ENCODE measurements around the gene WWC2.
A peak's percentile ranks its signal among the peaks of the same experiment; 100 is the strongest.

The WWC2 gene

GRCh38 chr4:183256756-183257385, 157.8 kb downstream of the WWC2 start:
- peak; percentile 27 for DNase-seq (ENCODE audit: low read depth)

- DNase-seq (ENCODE audit: low read depth): no peak
Observed at GRCh38 chr4:183257808-183258207, 158.8 kb downstream of the WWC2 start.

- no peak for DNase-seq (ENCODE audit: low read depth)
Observed at GRCh38 chr4:183260491-183261151, 161.6 kb downstream of the WWC2 start.

GRCh38 chr4:183261953-183262775, 163.1 kb downstream of the WWC2 start:
- peak; percentile 71 for DNase-seq (ENCODE audit: low read depth)

- DNase-seq (ENCODE audit: low read depth): no peak
Observed at GRCh38 chr4:183262776-183263100, 163.7 kb downstream of the WWC2 start.

GRCh38 chr4:183263787-183264386, 164.8 kb downstream of the WWC2 start:
- DNase-seq (ENCODE audit: low read depth): no peak

GRCh38 chr4:183264614-183265013, 165.6 kb downstream of the WWC2 start:
- DNase-seq (ENCODE audit: low read depth): no peak

- DNase-seq (ENCODE audit: low read depth): no peak
Observed at GRCh38 chr4:183266371-183266770, 167.3 kb downstream of the WWC2 start.

GRCh38 chr4:183268556-183268955, 169.5 kb downstream of the WWC2 start:
- no peak for DNase-seq (ENCODE audit: low read depth)

GRCh38 chr4:183272384-183272783, 173.3 kb downstream of the WWC2 start:
- no peak for DNase-seq (ENCODE audit: low read depth)

- no peak for DNase-seq (ENCODE audit: low read depth)
Observed at GRCh38 chr4:183276106-183276505, 177.0 kb downstream of the WWC2 start.

GRCh38 chr4:183284258-183284785, 185.3 kb downstream of the WWC2 start:
- no peak for DNase-seq (ENCODE audit: low read depth)

GRCh38 chr4:183284965-183285364, 185.9 kb downstream of the WWC2 start:
- DNase-seq (ENCODE audit: low read depth): no peak

- no peak for DNase-seq (ENCODE audit: low read depth)
Observed at GRCh38 chr4:183285886-183286285, 186.8 kb downstream of the WWC2 start.

GRCh38 chr4:183286590-183287308, 187.7 kb downstream of the WWC2 start:
- no peak for DNase-seq (ENCODE audit: low read depth)

- no peak for DNase-seq (ENCODE audit: low read depth)
Observed at GRCh38 chr4:183287309-183287659, 188.2 kb downstream of the WWC2 start.

GRCh38 chr4:183287677-183288076, 188.6 kb downstream of the WWC2 start:
- no peak for DNase-seq (ENCODE audit: low read depth)

GRCh38 chr4:183288955-183289354, 189.9 kb downstream of the WWC2 start:
- no peak for DNase-seq (ENCODE audit: low read depth)

- no peak for DNase-seq (ENCODE audit: low read depth)
Observed at GRCh38 chr4:183289688-183290087, 190.6 kb downstream of the WWC2 start.

- no peak for DNase-seq (ENCODE audit: low read depth)
Observed at GRCh38 chr4:183291070-183291469, 192.0 kb downstream of the WWC2 start.

GRCh38 chr4:183295711-183296110, 196.7 kb downstream of the WWC2 start:
- no peak for DNase-seq (ENCODE audit: low read depth)

GRCh38 chr4:183297675-183298074, 198.6 kb downstream of the WWC2 start:
- no peak for DNase-seq (ENCODE audit: low read depth)

Data from activated T-cell treated with anti-CD3 and anti-CD28 coated beads for 48 hours (primary cell).